Immature natural killer cell (primary cell): ENCODE data around the gene GEMIN5. TPM values are rescaled to one million over a fixed set of nuclear protein-coding genes. Genes with fewer than 3 reads are reported as not detected.

ENCODE experiments used
- DNase-seq, 3 donors: peaks; one replicate each; pipeline ENCODE4 v3.0.0; 2022; ENCODE audit warnings: mixed read lengths in 1 of 3
- H3K27ac Mint-ChIP-seq, 6 donors: one replicate each; pipeline ENCODE4 v1.8.0; 2020; ENCODE audit warnings: mixed read lengths in 6 of 6, mild to moderate bottlenecking in 5 of 6, inconsistent platforms in 4 of 6, moderate library complexity in 3 of 6
- H3K27me3 Mint-ChIP-seq, 3 donors: one replicate each; pipeline ENCODE4 v1.8.0; 2020 to 2021; ENCODE audit warnings: low read depth in 3 of 3, mild to moderate bottlenecking in 3 of 3, mixed read lengths in 3 of 3, moderate library complexity in 3 of 3, inconsistent platforms in 1 of 3
- H3K36me3 Mint-ChIP-seq, 3 donors: one replicate each; pipeline ENCODE4 v1.8.0; 2020; ENCODE audit warnings: mixed read lengths in 3 of 3, inconsistent platforms in 2 of 3, mild to moderate bottlenecking in 2 of 3
- H3K4me1 Mint-ChIP-seq, 2 donors: one replicate each; pipeline ENCODE4 v1.8.0; 2020; ENCODE audit warnings: inconsistent platforms in 2 of 2, mild to moderate bottlenecking in 2 of 2, mixed read lengths in 2 of 2, moderate library complexity in 1 of 2
- H3K4me3 Mint-ChIP-seq, 5 donors: one replicate each; pipeline ENCODE4 v1.8.0; 2020; ENCODE audit warnings: mild to moderate bottlenecking in 5 of 5, mixed read lengths in 5 of 5, inconsistent platforms in 3 of 5, moderate library complexity in 3 of 5
- H3K9me3 Mint-ChIP-seq, 6 donors: one replicate each; pipeline ENCODE4 v1.8.0; 2020; ENCODE audit warnings: mild to moderate bottlenecking in 6 of 6, mixed read lengths in 6 of 6, inconsistent platforms in 4 of 6, moderate library complexity in 3 of 6
- polyA plus RNA-seq, 3 donors: library from polyadenylated mRNA; unstranded; fragments of 300-500 nt; fragmentation: Illumina TruSeq; gene quantifications; one replicate each; pipeline ENCODE4 v1.2.3, GENCODE V29; 2021

The GEMIN5 gene
- polyA plus RNA-seq, 3 donors from 2014 or later = 1.3 to 10.2 (median 3.6) TPM

DNA sequence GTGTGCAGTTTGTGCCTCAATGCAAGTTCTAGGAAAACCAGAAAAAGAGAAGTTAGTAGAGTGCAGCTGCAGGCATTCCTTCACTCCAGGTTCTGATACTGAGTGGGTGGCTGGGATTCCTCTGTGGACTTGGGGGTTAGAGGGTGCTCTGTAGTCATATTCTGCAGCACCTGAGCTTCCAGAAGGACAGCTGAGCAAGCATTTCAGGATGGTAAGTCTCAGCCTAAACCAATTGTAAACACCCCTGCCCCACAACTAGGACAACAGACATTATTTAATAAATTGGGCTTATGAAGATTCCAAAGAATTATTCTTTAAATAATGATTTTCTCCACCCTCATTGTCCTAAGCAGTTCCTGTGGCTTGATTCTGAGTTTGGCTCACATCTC is 96.7 kb downstream of the GEMIN5 start:
- Mint-ChIP-seq H3K27ac (no peak overlapping the region), H3K9me3 (no peaks in the 10 kb centered on the region), H3K4me1 (no peaks in the 10 kb centered on the region), H3K27me3 (peaks cover 0 to 3% (median 0%) of the 10 kb centered on the region in 3 donors), H3K4me3 (no peak overlapping the region), H3K36me3 (peaks cover 0 to 3% (median 0%) of the 10 kb centered on the region in 3 donors)
- no peak for DNase-seq

DNA sequence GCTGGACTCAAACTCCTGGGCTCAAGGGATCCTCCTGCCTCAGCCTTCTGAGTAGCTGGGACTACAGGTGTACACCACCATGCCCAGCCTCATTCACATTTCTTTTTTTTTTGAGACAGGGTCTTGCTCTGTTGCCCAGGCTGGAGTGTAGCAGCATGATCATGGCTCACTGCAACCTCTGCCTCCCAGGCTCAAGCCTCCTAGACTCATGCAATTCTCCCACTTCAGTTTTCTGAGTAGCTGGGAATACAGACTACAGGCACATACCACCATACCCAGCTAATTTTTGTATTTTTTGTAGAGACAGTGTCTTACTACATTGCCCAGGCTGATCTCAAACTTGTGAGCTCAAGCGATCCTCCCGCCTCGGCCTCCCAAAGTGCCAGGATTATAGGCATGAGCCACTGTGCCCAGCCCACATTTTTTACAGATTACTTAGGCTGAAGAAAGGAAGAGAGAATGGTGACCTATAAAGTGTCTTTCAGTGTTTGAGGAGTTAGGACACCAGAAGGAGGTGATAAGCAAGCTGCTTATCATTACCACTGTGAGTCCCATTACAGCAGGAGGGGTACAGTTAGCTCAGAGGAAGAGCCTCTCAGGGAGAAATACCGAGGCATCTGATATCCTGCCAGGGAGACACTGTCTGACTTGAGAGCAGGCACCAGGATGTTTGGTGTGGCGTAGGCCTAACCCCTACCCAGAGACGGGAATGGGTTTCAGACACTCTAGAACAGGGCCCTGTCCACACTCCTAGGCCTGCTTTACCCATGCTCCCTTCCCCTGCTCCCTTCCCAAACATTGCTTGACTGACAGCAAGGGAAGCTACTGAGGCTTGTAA is 97.4 kb downstream of the GEMIN5 start:
- DNase-seq = no peak
- peaks cover 0 to 3% (median 0%) of the 10 kb centered on the region in 3 donors for H3K36me3 Mint-ChIP-seq
- H3K27ac Mint-ChIP-seq = no peak overlapping the region

More for the DNA sequence above, 97.4 kb downstream of the GEMIN5 start:
- Mint-ChIP-seq H3K9me3 (no peaks in the 10 kb centered on the region), H3K27me3 (peaks cover 0 to 3% (median 0%) of the 10 kb centered on the region in 3 donors), H3K4me1 (no peaks in the 10 kb centered on the region), H3K4me3 (no peak overlapping the region)

Other genes with a start within 250 kb of the GEMIN5 start
- gene LARP1, start 182.8 kb downstream of the GEMIN5 start, polyA plus RNA-seq = 10 to 100 TPM in 1 of 3 donors, 1 to 10 TPM in 2; 3.9 to 18.2 (median 5.0) TPM
- gene FAXDC2, start 87.6 kb downstream of the GEMIN5 start, polyA plus RNA-seq = 1 to 10 TPM in 1 of 3 donors, under 1 TPM in 1, not detected in 1; 0.72 to 3.7 TPM
- gene CNOT8, start 79.6 kb downstream of the GEMIN5 start, polyA plus RNA-seq = 100 to 1,000 TPM; 145 to 212 (median 153) TPM
- gene MRPL22, start 2.9 kb upstream of the GEMIN5 start, polyA plus RNA-seq = 10 to 100 TPM; 79.7 to 98.9 (median 92.1) TPM
- not detected for gene KIF4B, start 75.5 kb upstream of the GEMIN5 start, polyA plus RNA-seq